Astrocyte of the spinal cord (primary cell): ENCODE data around the gene EEFSEC.

ENCODE experiments used
- DNase-seq: peaks from one replicate; pipeline ENCODE4 v3.0.0; 2011; ENCODE audit warnings: low read depth, low spot score
- H3K4me3 ChIP-seq: 2 replicates; pipeline ENCODE4 v1.5.1; 2011; ENCODE audit warnings: low read depth, mild to moderate bottlenecking, low read length, moderate library complexity
- CTCF ChIP-seq: IDR thresholded peaks from 2 replicates; pipeline ENCODE4 v1.5.1; 2012; ENCODE audit warnings: low read depth, mild to moderate bottlenecking, low read length, inconsistent platforms
- in situ Hi-C: cut with HindIII; loops from 2 replicates; pipeline ENCODE4 v1.10.0; 2017; ENCODE audit warnings: low sequenced_read_pairs

Gene EEFSEC

GRCh38 chr3:128322030-128323022 is 169.0 kb downstream of the EEFSEC start:
- in situ Hi-C loops = no loop called here

GRCh38 chr3:128323206-128324081 is 170.2 kb downstream of the EEFSEC start:
- in situ Hi-C loops = no loop called here
- no peak for TF ChIP-seq CTCF
- no peak overlapping the region for H3K4me3 ChIP-seq
- no peak for DNase-seq

More at GRCh38 chr3:128322030-128323022, 169.0 kb downstream of the EEFSEC start:
- DNase-seq = peak; percentile 36
- peak; percentile 68 for TF ChIP-seq CTCF
- H3K4me3 ChIP-seq = no peak overlapping the region

DNA sequence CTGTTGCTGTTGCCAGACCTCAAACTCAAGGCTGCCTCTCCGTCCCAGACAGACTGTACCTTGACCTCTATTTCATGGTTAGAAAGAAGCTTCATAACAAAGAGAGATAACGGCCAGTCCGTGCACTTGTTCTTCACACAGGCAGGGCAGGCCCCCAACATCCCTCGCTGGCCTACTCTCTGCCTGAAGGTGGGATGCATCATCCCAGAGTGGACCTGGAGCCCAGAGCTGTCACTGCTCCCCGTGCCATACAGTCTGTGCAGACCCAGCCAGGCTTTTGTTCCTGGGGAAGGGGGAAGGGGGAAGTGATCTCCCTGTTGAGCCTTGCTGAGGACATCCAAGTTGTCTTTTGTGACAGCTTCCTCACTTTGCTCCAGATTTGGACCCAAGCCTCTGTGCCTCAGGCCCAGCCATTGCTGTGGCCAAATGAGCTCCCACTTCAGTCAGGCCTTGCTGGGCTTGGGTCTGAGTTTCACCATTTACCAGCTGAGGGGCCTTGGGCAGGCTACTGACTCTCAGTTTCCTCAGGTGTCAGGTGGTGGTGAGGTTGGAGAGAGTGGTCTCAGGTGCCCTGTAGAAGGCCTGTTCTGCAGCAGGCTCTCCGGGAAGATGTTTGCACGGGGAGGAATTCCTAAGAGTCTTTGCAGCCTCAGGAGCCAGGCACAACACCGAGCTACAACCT is 171.8 kb downstream of the EEFSEC start:
- in situ Hi-C loops = no loop called here
- DNase-seq = no peak
- no peak overlapping the region for H3K4me3 ChIP-seq
- no peak for TF ChIP-seq CTCF

- no peak for TF ChIP-seq CTCF
- in situ Hi-C loops = no loop called here
- no peak for DNase-seq
- H3K4me3 ChIP-seq = no peak overlapping the region
Observed at GRCh38 chr3:128326051-128326823, 173.0 kb downstream of the EEFSEC start.

DNA sequence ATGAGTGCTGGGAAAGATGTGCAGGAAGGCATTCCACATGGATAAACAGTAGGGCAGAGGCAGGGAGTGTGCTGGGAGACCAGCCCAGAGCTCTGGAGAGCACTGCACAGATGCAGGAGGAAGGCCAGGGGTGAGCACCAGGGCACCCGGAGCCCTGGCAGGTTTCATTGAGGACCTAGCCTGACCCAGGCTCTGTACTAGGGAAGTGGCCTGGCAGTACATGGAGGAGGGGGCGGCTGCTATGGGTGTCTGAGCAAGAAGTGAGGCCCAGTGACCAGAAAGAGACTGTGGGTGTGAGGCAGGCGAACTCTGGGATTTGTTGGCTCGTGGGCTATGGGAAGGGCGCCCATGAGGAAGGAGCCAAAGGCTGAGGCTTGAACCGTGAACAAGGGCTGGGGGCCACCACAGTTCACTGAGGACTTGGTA is 174.3 kb downstream of the EEFSEC start:
- H3K4me3 ChIP-seq = no peak overlapping the region
- in situ Hi-C loops = no loop called here
- DNase-seq = no peak
- TF ChIP-seq CTCF = no peak
